ENCODE results near the gene ITGB3BP.

GRCh38 chr1:63411066-63411465, 112.0 kb downstream of the ITGB3BP start:
- TF ChIP-seq CTCF (IDR thresholded peaks at IDR 0.05) (no peak), POLR2A (IDR thresholded peaks at IDR 0.05) (no peak)

Measured in Peyer's patch (tissue), 4 donors.